Panc1 (cell line): ENCODE results near the gene VWA8. TPM values are rescaled to one million over a fixed set of nuclear protein-coding genes. Genes with fewer than 3 reads are reported as not detected.

Experiments
- ATAC-seq: fragments of 200-7000 bp; cut with Tn5 transposase; 2 replicates; pipeline ENCODE4 v1.9.1; 2020; ENCODE audit warnings: mild to moderate bottlenecking, moderate library complexity
- BruUV-seq: library from RNA; stranded (reverse); fragments of 400-500 nt; replicated peaks from 2 replicates; lab custom pipeline; 2021; lab: Mats Ljungman, UMichigan
- CTCF ChIA-PET: fragments of 300-600 bp; sonication (Branson Sonifier 250); formaldehyde crosslinking; loops from one replicate; lab custom pipeline; 2022; ENCODE audit warnings: antibody characterized with exemption; lab: Charles Lee
- POLR2A ChIA-PET: fragments of 300-600 bp; sonication (Branson Sonifier 250); formaldehyde crosslinking; loops from one replicate; lab custom pipeline; 2022; ENCODE audit warnings: antibody characterized with exemption; lab: Charles Lee
- DNase-seq: peaks from one replicate; pipeline ENCODE4 v3.0.0-alpha.2; 2010; ENCODE audit warnings: low read depth, low spot score
- H3K27ac ChIP-seq: 2 replicates; pipeline ENCODE4 v1.5.1; 2011; ENCODE audit warnings: mild to moderate bottlenecking, low read length, inconsistent platforms
- H3K27me3 ChIP-seq: fragments of 200-500 bp; sonication (Bioruptor generic); 2 replicates; pipeline ENCODE4 v1.6.0; 2014; ENCODE audit warnings: low read length, inconsistent platforms; ENCODE audit not compliant: control insufficient read depth, insufficient read depth
- H3K36me3 ChIP-seq: fragments of 200-500 bp; sonication (Bioruptor generic); 2 replicates; pipeline ENCODE4 v1.5.1; 2014; ENCODE audit warnings: inconsistent platforms, mild to moderate bottlenecking, low read length, moderate library complexity; ENCODE audit not compliant: control insufficient read depth, insufficient read depth
- H3K4me1 ChIP-seq: 2 replicates; pipeline ENCODE4 v1.5.1; 2011; ENCODE audit warnings: inconsistent platforms, mild to moderate bottlenecking, low read length, moderate library complexity; ENCODE audit not compliant: control insufficient read depth, insufficient read depth
- H3K4me3 ChIP-seq, 2 experiments: 2 replicates each; pipeline ENCODE4 v1.5.1; 2011 to 2012; ENCODE audit warnings: low read depth in 2 of 2, low read length in 2 of 2, mild to moderate bottlenecking in 2 of 2, inconsistent platforms in 1 of 2, moderate library complexity in 1 of 2
- H3K9me3 ChIP-seq: fragments of 200-500 bp; sonication (Bioruptor generic); 2 replicates; pipeline ENCODE4 v1.5.1; 2014; ENCODE audit warnings: low read depth, mild to moderate bottlenecking, inconsistent platforms, low read length, moderate library complexity; ENCODE audit not compliant: control insufficient read depth, insufficient read depth
- CTCF ChIP-seq: fragments of 450-650 bp; IDR thresholded peaks from 2 replicates; pipeline ENCODE4 v1.5.1; 2017; ENCODE audit warnings: mild to moderate bottlenecking
- POLR2AphosphoS5 ChIP-seq: IDR thresholded peaks from 2 replicates; pipeline ENCODE4 v1.6.1; 2012; ENCODE audit warnings: mild to moderate bottlenecking, low read depth, low read length, moderate library complexity
- REST ChIP-seq, 2 experiments: IDR thresholded peaks; 2 replicates each; pipeline ENCODE4 v1.6.1; 2011 to 2012; ENCODE audit warnings: low read depth in 2 of 2, control low read depth in 1 of 2, low read length in 1 of 2, mild to moderate bottlenecking in 1 of 2, moderate library complexity in 1 of 2; ENCODE audit not compliant: insufficient read depth in 1 of 2
- SIN3A ChIP-seq: IDR thresholded peaks from 2 replicates; pipeline ENCODE4 v1.6.1; 2012; ENCODE audit warnings: low read depth, mild to moderate bottlenecking, low read length, moderate library complexity, borderline replicate concordance; ENCODE audit not compliant: insufficient read depth
- TCF7L2 ChIP-seq: IDR thresholded peaks from 2 replicates; pipeline ENCODE4 v1.6.1; 2011; ENCODE audit warnings: mild to moderate bottlenecking, low read depth, low read length, inconsistent platforms
- in situ Hi-C: cut with HindIII; loops from 2 replicates; pipeline ENCODE4 v1.10.0; 2016; ENCODE audit warnings: low sequenced_read_pairs, low pct_unique_long_range_greater_than_20kb
- intact Hi-C: fragments of 100-400 bp; cut with micrococcal nuclease; formaldehyde crosslinking; loops from one replicate; pipeline ENCODE4 v1.10.0; 2022; ENCODE audit not compliant: unreplicated experiment
- total RNA-seq: library from RNA; stranded (reverse); gene quantifications from one replicate; pipeline ENCODE4 v1.2.1, GENCODE V29; 2021; ENCODE audit not compliant: unreplicated experiment

VWA8 gene
- total RNA-seq, 1 experiment from 2014 or later = 11.2 TPM

GRCh38 chr13:41682001-41682400, 278.9 kb downstream of the VWA8 start:
- Histone ChIP-seq H3K27me3 (no peaks in the 10 kb centered on the region), H3K4me3 (no peak overlapping the region), H3K9me3 (no peaks in the 10 kb centered on the region), H3K4me1 (no peaks in the 10 kb centered on the region), H3K36me3 (no peaks in the 10 kb centered on the region), H3K27ac (no peak overlapping the region)
- ChIA-PET CTCF (no interaction called here), POLR2A (interaction anchor here (0.7 kb wide), 1 partner anchor 270 kb away, joined by 7 read pairs; no protein-coding TSS in a partner anchor)
- ATAC-seq (no peak), DNase-seq (no peak)
- intact Hi-C loops = no loop called here
- no peak for TF ChIP-seq POLR2AphosphoS5
- no peak for TF ChIP-seq TCF7L2
- TF ChIP-seq CTCF = no peak
- TF ChIP-seq REST (IDR thresholded peaks at IDR 0.05; ENCODE audit: insufficient read depth in 1 of 2, low read depth in 2 of 2, low read length in 1 of 2) = no peak
- TF ChIP-seq SIN3A = no peak
- in situ Hi-C loops = no loop called here
- BruUV-seq = no TSS peak

- no peaks in the 10 kb centered on the region for H3K27me3 ChIP-seq
- H3K4me1 ChIP-seq = no peaks in the 10 kb centered on the region
- POLR2A ChIA-PET = interaction anchor here (0.7 kb wide), 1 partner anchor 270 kb away, joined by 7 read pairs; no protein-coding TSS in a partner anchor
- no TSS peak for BruUV-seq
- in situ Hi-C loops (no loop called here), intact Hi-C loops (no loop called here)
- DNase-seq (no peak), ATAC-seq (no peak)
- H3K4me3 ChIP-seq = no peak overlapping the region
- H3K36me3 ChIP-seq = no peaks in the 10 kb centered on the region
- no peaks in the 10 kb centered on the region for H3K9me3 ChIP-seq
- CTCF ChIA-PET = no interaction called here
- TF ChIP-seq TCF7L2 (no peak), POLR2AphosphoS5 (no peak), SIN3A (no peak), CTCF (no peak), REST (IDR thresholded peaks at IDR 0.05; ENCODE audit: insufficient read depth in 1 of 2, low read depth in 2 of 2, low read length in 1 of 2) (no peak)
- H3K27ac ChIP-seq = no peak overlapping the region
Measured at GRCh38 chr13:41681587-41681986, 279.3 kb downstream of the VWA8 start.
